Measurements from ENCODE around the gene ZBTB7C.

GRCh38 chr18:48410095-48410920 lies 1.1 kb upstream of the ZBTB7C start:
- TF ChIP-seq MAFF (IDR thresholded peaks at IDR 0.05; ENCODE audit: low read length) (no peak), FOXA1 (IDR thresholded peaks at IDR 0.05; ENCODE audit: borderline replicate concordance) (no peak), HNRNPH1 (optimal IDR thresholded peaks at IDR 0.05; ENCODE audit: low read depth, low read length) (no peak), CTCF (IDR thresholded peaks at IDR 0.05 in 2 of 3, conservative IDR thresholded peaks at IDR 0.05 in 1 of 3; ENCODE audit: insufficient read depth in 2 of 3, low read depth in 1 of 3, low read length in 3 of 3) (no peak), BDP1 (IDR thresholded peaks at IDR 0.05; ENCODE audit: insufficient read depth, insufficient read length) (no peak), ZNF551 (CRISPR knock-in tag; IDR thresholded peaks at IDR 0.05) (no peak), CC2D1A (IDR thresholded peaks at IDR 0.05) (no peak), ZC3H4 (CRISPR knock-in tag; IDR thresholded peaks at IDR 0.05; ENCODE audit: borderline replicate concordance) (no peak), TGIF2 (CRISPR knock-in tag; IDR thresholded peaks at IDR 0.05) (no peak), PHF20 (IDR thresholded peaks at IDR 0.05; ENCODE audit: partially characterized antibody) (no peak), ZNF282 (CRISPR knock-in tag; IDR thresholded peaks at IDR 0.05) (no peak)
- TF ChIP-seq, protein P1, sequence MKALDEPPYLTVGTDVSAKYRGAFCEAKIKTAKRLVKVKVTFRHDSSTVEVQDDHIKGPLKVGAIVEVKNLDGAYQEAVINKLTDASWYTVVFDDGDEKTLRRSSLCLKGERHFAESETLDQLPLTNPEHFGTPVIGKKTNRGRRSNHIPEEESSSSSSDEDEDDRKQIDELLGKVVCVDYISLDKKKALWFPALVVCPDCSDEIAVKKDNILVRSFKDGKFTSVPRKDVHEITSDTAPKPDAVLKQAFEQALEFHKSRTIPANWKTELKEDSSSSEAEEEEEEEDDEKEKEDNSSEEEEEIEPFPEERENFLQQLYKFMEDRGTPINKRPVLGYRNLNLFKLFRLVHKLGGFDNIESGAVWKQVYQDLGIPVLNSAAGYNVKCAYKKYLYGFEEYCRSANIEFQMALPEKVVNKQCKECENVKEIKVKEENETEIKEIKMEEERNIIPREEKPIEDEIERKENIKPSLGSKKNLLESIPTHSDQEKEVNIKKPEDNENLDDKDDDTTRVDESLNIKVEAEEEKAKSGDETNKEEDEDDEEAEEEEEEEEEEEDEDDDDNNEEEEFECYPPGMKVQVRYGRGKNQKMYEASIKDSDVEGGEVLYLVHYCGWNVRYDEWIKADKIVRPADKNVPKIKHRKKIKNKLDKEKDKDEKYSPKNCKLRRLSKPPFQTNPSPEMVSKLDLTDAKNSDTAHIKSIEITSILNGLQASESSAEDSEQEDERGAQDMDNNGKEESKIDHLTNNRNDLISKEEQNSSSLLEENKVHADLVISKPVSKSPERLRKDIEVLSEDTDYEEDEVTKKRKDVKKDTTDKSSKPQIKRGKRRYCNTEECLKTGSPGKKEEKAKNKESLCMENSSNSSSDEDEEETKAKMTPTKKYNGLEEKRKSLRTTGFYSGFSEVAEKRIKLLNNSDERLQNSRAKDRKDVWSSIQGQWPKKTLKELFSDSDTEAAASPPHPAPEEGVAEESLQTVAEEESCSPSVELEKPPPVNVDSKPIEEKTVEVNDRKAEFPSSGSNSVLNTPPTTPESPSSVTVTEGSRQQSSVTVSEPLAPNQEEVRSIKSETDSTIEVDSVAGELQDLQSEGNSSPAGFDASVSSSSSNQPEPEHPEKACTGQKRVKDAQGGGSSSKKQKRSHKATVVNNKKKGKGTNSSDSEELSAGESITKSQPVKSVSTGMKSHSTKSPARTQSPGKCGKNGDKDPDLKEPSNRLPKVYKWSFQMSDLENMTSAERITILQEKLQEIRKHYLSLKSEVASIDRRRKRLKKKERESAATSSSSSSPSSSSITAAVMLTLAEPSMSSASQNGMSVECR (CRISPR knock-in tag; IDR thresholded peaks at IDR 0.05) = no peak

All from K562 (cell line).